Gastroesophageal sphincter (tissue), 4 donors: ENCODE results near the gene PGM2. TPM values are rescaled to one million over a fixed set of nuclear protein-coding genes. Genes with fewer than 3 reads are reported as not detected.

Source experiments
- ATAC-seq: fragments of 150-250 bp; one replicate; pipeline ENCODE4 v1.9.1; 2016; ENCODE audit warnings: mild to moderate bottlenecking, moderate library complexity
- H3K27ac ChIP-seq, 4 donors: fragments of 200-600 bp; sonication (generic) in 3 of 4; 1 replicate in 3 of 4; 2 replicates in 1 of 4; pipeline ENCODE4 v1.5.1; 2016 to 2019
- H3K27me3 ChIP-seq: fragments of 200-600 bp; sonication (generic); one replicate; pipeline ENCODE4 v1.5.1; 2019
- H3K36me3 ChIP-seq, 2 donors: fragments of 200-600 bp; sonication (generic); one replicate each; pipeline ENCODE4 v1.5.1; 2019; ENCODE audit warnings: control low read depth in 1 of 2
- H3K4me1 ChIP-seq, 3 donors: fragments of 200-600 bp; sonication (generic); 1 replicate in 2 of 3; 2 replicates in 1 of 3; pipeline ENCODE4 v1.5.1; 2016 to 2019; ENCODE audit warnings: control low read depth in 2 of 3
- H3K4me3 ChIP-seq, 2 donors: fragments of 200-600 bp; sonication (generic); one replicate each; pipeline ENCODE4 v1.5.1; 2019; ENCODE audit warnings: mild to moderate bottlenecking in 1 of 2, moderate library complexity in 1 of 2
- H3K9me3 ChIP-seq, 3 donors: fragments of 200-600 bp; sonication (generic); one replicate each; pipeline ENCODE4 v1.5.1; 2017 to 2019; ENCODE audit warnings: control low read depth in 2 of 3
- EP300 ChIP-seq: sonication (generic); formaldehyde crosslinking; IDR thresholded peaks from one replicate; pipeline ENCODE4 v1.6.1; 2017; ENCODE audit warnings: antibody characterized with exemption, mild to moderate bottlenecking
- POLR2A ChIP-seq, 2 donors: fragments of 450-650 bp; IDR thresholded peaks; one replicate each; pipeline ENCODE4 v1.6.1; 2017; ENCODE audit warnings: antibody characterized with exemption in 2 of 2, mild to moderate bottlenecking in 2 of 2, moderate library complexity in 1 of 2
- POLR2AphosphoS5 ChIP-seq: sonication (generic); formaldehyde crosslinking; IDR thresholded peaks from one replicate; pipeline ENCODE4 v1.6.1; 2017; ENCODE audit warnings: antibody characterized with exemption
- WGBS, 2 donors: methylation state at CpG; one replicate each; pipeline ENCODE4 v1.1.5; 2018; ENCODE audit warnings: low coverage in 1 of 2; 5-methylcytosine and 5-hydroxymethylcytosine counted together
- total RNA-seq, 4 donors: library from RNA; depleted of rRNA; stranded (reverse); fragments of >200 nt; gene quantifications; one replicate each; pipeline ENCODE4 v1.1.0, GENCODE V29; 2016
- TF ChIP-seq, protein P1 (sequence below), 4 experiments: fragments of 200-600 bp in 2 of 4; fragments of 450-650 bp in 2 of 4; sonication (generic) in 1 of 4; IDR thresholded peaks; one replicate each; pipeline ENCODE4 v1.5.1; 2017 to 2019; ENCODE audit warnings: antibody characterized with exemption in 4 of 4, mild to moderate bottlenecking in 2 of 4, moderate library complexity in 2 of 4

The PGM2 gene
- total RNA-seq, 4 donors from 2014 or later = 19.9 to 35.6 (median 25.3) TPM

DNA sequence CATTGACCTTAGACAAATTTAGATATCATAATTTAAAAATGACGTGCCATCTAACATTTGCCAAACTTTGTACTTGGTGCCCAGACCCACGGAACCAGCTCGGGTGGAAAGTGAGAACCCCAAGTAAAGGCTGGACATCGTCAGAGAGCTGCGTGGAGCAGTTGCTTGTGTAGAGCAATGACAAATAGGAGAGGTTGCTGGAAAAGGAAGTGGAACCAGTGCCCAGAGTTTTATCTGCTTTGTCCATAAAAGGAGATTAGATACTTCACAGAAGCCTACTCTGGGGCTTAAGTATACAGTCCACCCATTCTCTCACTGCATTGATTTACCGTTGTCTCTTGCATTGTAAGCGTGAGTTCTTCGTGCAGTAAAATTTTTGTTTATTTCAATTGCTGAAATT lies 59.0 kb downstream of the PGM2 start:
- peaks cover 0 to 67% (median 7%) of the 10 kb centered on the region in 3 donors for H3K4me1 ChIP-seq
- 19 to 25% methylated on average over 8 of the region's 8 CpGs for WGBS, 2 donors
- TF ChIP-seq POLR2AphosphoS5 = peak; percentile 88
- no peak for TF ChIP-seq EP300
- H3K27ac ChIP-seq = peak overlapping the region; percentile 80 to 99 (median 88)
- ATAC-seq = peak; percentile 46
- peak overlapping the region in 1 of 2 donors; percentile 3 for H3K4me3 ChIP-seq
- H3K36me3 ChIP-seq = no peaks in the 10 kb centered on the region
- no peaks in the 10 kb centered on the region for H3K9me3 ChIP-seq
- no peaks in the 10 kb centered on the region for H3K27me3 ChIP-seq

DNA sequence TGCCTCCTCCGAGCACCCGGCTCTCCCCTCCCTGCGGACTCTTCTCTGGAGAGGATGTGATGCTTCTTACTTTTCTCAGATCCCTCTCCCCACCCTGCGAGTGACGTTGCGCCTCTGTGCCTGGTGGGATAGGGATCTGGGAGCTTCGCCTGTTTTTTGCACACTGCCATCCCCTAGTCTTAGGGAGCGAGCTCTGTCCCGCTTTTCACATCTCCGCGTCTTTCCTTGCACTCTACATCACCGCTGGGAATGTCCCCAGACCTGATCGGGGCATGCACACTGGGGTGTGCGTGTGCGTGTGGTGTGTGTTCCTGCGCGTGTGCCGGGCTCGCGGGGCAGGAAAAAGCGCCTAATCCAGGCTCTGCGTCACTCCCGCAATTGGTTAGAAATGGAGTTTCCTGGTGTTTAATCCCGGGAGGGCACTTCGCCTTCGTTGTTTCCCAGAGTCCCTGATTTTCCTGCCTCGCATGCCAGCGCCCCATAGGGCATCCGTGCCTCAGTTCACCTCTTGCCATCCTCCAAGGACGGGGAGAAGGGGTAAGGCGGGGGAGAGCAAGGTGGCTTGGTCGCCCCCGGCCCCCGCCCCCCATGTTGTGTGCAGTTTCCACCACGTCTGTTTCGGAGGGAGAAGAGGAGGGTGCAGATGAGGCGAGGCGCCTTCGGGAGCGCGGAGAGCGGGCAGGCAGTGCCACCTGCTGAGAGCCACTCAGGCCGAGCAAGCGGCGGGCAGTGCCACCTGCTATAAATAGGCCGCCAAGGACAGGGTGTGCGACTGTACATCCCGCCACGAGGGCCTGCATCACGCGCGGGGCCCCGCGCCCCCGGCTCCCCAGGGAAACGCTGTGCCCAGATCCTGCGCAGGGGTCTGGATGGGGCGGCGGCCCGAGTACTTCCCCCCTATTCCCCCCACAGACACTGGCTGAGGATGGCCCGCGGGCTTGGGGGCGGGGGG lies 63.6 kb downstream of the PGM2 start:
- TF ChIP-seq POLR2A (IDR thresholded peaks at IDR 0.05) = peak; percentile 48 to 50
- TF ChIP-seq, protein P1, sequence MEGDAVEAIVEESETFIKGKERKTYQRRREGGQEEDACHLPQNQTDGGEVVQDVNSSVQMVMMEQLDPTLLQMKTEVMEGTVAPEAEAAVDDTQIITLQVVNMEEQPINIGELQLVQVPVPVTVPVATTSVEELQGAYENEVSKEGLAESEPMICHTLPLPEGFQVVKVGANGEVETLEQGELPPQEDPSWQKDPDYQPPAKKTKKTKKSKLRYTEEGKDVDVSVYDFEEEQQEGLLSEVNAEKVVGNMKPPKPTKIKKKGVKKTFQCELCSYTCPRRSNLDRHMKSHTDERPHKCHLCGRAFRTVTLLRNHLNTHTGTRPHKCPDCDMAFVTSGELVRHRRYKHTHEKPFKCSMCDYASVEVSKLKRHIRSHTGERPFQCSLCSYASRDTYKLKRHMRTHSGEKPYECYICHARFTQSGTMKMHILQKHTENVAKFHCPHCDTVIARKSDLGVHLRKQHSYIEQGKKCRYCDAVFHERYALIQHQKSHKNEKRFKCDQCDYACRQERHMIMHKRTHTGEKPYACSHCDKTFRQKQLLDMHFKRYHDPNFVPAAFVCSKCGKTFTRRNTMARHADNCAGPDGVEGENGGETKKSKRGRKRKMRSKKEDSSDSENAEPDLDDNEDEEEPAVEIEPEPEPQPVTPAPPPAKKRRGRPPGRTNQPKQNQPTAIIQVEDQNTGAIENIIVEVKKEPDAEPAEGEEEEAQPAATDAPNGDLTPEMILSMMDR (IDR thresholded peaks at IDR 0.05) = peak in 3 of 4 experiments; percentile 40 to 74 (median 46)
- TF ChIP-seq EP300 = no peak
- peak; percentile 75 for TF ChIP-seq POLR2AphosphoS5
- 1 to 49% methylated on average over 4 to 30 of the region's 63 CpGs for WGBS, 2 donors
- peak; percentile 87 for ATAC-seq
- peak overlapping the region; percentile 83 to 92 for H3K4me3 ChIP-seq
- peaks cover 0 to 76% (median 7%) of the 10 kb centered on the region in 3 donors for H3K4me1 ChIP-seq
- H3K27ac ChIP-seq = peak overlapping the region; percentile 93 to 99 (median 95)
- H3K9me3 ChIP-seq = no peaks in the 10 kb centered on the region
- H3K36me3 ChIP-seq = no peaks in the 10 kb centered on the region
- no peaks in the 10 kb centered on the region for H3K27me3 ChIP-seq

DNA sequence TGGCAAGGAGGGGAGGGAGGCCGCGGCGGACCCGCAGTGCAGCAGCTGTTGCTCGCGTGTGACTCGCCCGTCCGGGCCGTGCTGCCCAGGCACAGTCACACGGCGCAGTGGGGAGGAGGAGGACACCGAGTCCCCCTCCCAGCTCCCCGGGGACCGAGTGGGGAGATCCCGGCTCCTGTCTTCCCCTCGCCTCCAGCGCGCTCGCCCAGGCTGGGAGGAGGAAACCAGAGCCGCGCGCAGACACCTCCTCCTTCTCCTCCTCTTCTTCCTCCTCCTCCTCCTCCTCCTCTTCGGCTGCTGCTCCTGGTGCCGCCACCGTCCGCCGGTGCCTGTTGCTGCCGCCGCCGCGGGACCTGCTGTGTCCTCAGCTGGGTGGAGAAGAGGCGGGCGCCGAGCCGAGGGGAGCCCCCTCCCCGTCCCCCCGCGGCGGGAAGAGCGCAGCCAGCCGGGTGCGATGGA lies 64.3 kb downstream of the PGM2 start, which contains the start of gene TBC1D1:
TSS of gene TBC1D1 (plus strand) at position 284 of the 459 bp plus-strand sequence. CDS start 11,012 bp downstream, outside the sequence.
- no peaks in the 10 kb centered on the region for H3K36me3 ChIP-seq
- no peaks in the 10 kb centered on the region for H3K9me3 ChIP-seq
- no CpG with 5 or more reads among the region's 43 CpGs for WGBS, 2 donors
- peak within 1 kb of the TSS; percentile 93 to 99 (median 95) for H3K27ac ChIP-seq
- no peak for TF ChIP-seq EP300
- TF ChIP-seq POLR2A (IDR thresholded peaks at IDR 0.05) = peak in 1 of 2 donors; percentile 12
- no peak for TF ChIP-seq POLR2AphosphoS5
- TF ChIP-seq, protein P1 (IDR thresholded peaks at IDR 0.05) = no peak
- peaks cover 0 to 76% (median 7%) of the 10 kb centered on the region in 3 donors for H3K4me1 ChIP-seq
- peak within 1 kb of the TSS; percentile 83 to 92 for H3K4me3 ChIP-seq
- no peaks in the 10 kb centered on the region for H3K27me3 ChIP-seq
- ATAC-seq = peak; percentile 39

DNA sequence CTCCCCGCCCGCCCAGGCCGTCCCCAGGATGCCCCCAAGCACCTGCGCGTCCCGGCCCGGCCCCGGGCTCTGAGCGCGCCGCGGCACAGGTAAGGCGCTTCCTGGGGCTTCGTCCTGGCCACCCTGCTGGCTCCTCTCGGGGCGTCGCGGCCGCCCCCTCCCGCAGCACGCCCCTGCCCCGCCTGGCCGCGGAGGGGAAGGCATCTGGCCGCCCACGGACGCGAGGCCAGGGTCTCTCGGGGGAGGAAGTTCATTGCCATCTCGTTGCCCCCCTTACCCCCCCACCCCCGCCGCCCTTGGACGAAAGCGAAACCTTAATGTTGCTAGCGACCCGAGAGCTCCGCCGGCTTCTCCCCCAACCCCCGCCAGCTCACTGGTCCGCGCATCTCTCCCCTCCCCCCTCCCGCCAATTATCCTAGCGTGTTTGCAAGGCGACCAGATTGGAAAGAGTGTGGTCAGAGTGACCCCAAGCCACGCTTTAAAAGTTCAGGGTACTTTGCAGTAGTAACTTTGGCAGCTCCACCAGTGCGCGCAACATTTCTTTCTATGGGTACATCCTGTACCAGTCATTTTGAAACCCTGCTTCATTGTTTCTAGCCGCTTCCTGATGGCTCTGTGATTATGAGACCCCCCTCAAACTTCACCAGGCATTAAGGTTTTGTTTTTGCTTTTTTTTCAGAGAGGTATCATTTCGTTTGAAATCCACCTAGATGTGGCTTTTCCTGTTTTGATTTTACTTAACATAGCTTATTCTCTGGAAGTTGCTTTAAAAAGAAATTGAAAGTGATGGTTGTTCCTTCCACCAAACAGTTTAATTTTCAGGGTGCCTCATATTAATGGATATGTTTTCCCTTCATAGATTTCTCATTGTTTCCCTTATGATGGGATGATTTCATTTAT lies 65.0 kb downstream of the PGM2 start:
- H3K4me1 ChIP-seq = peaks cover 0 to 76% (median 7%) of the 10 kb centered on the region in 3 donors
- ATAC-seq = peak; percentile 31

More for the DNA sequence above, 65.0 kb downstream of the PGM2 start:
- Histone ChIP-seq H3K27me3 (no peaks in the 10 kb centered on the region), H3K36me3 (no peaks in the 10 kb centered on the region), H3K27ac (peak overlapping the region; percentile 93 to 99 (median 95)), H3K9me3 (no peaks in the 10 kb centered on the region), H3K4me3 (peak overlapping the region; percentile 83 to 92)
- 0% methylated on average over 3 to 5 of the region's 49 CpGs for WGBS, 2 donors
- TF ChIP-seq POLR2A (IDR thresholded peaks at IDR 0.05) (no peak), POLR2AphosphoS5 (peak; percentile 64), EP300 (peak; percentile 12)
- TF ChIP-seq, protein P1 (IDR thresholded peaks at IDR 0.05) = peak in 2 of 4 experiments; percentile 17 to 19
